ENCODE measurements around the gene IRF2BPL. TPM values are rescaled to one million over a fixed set of nuclear protein-coding genes. Genes with fewer than 3 reads are reported as not detected.

The IRF2BPL gene
- total RNA-seq, 2 experiments from 2014 or later: 23.7 to 25.8 TPM

DNA sequence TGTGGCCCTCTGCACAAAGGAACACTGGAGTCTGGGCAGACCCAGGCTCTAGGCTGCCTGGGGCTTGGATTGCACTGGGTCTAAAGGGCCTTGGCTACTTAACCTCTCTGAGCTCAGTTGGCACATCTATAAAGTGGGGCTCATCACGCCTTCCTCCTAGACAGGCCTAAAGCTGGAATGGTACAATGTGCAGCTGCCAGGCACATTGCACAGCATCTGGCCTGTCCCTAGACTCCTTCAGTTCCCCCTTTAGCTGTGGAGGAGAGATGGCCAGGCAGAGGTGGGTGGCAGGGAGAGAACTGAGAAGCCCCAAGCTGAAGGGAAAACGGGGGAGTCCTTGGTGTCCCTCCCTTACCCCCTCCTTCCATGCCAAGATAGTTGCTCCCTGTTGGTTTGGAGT is 10.8 kb downstream of the IRF2BPL start:
- no peaks in the 10 kb centered on the region for H3K9me2 ChIP-seq (ENCODE audit: insufficient read depth, low read length)
- H2AFZ ChIP-seq (ENCODE audit: low read length): no peak overlapping the region
- peaks cover 8% of the 10 kb centered on the region for H3K4me1 ChIP-seq (ENCODE audit: insufficient read depth, low read length, poor library complexity, severe bottlenecking)
- no peaks in the 10 kb centered on the region for H3K9me3 ChIP-seq (ENCODE audit: low read length)
- no peaks in the 10 kb centered on the region for H3K79me2 ChIP-seq (ENCODE audit: insufficient read depth, low read depth, low read length)
- CTCF ChIA-PET (ENCODE audit: unreplicated experiment): interaction anchor here (0.6 to 0.9 kb wide), 2 partner anchors 53 to 56 kb away, joined by 3 to 4 read pairs; no protein-coding TSS in a partner anchor
- DNase-seq (ENCODE audit: low spot score): no peak
- H3K36me3 ChIP-seq (ENCODE audit: insufficient read depth, low read length): no peaks in the 10 kb centered on the region
- no TSS peak for BruUV-seq (replicated peaks)
- intact Hi-C loops (cut with micrococcal nuclease; ENCODE audit: unreplicated experiment): no loop called here
- H3K4me3 ChIP-seq (ENCODE audit: low read depth, low read length, poor library complexity, severe bottlenecking): no peak overlapping the region
- no peak overlapping the region for H3K27ac ChIP-seq (ENCODE audit: low read depth, low read length, poor library complexity, severe bottlenecking)
- H3K4me2 ChIP-seq (ENCODE audit: low read length): no peak overlapping the region
- POLR2A ChIA-PET: no interaction called here
- no peaks in the 10 kb centered on the region for H4K20me1 ChIP-seq (ENCODE audit: insufficient read depth, low read length)
- TF ChIP-seq, protein P1, sequence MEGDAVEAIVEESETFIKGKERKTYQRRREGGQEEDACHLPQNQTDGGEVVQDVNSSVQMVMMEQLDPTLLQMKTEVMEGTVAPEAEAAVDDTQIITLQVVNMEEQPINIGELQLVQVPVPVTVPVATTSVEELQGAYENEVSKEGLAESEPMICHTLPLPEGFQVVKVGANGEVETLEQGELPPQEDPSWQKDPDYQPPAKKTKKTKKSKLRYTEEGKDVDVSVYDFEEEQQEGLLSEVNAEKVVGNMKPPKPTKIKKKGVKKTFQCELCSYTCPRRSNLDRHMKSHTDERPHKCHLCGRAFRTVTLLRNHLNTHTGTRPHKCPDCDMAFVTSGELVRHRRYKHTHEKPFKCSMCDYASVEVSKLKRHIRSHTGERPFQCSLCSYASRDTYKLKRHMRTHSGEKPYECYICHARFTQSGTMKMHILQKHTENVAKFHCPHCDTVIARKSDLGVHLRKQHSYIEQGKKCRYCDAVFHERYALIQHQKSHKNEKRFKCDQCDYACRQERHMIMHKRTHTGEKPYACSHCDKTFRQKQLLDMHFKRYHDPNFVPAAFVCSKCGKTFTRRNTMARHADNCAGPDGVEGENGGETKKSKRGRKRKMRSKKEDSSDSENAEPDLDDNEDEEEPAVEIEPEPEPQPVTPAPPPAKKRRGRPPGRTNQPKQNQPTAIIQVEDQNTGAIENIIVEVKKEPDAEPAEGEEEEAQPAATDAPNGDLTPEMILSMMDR (conservative IDR thresholded peaks at IDR 0.05; ENCODE audit: low read length): no peak
- TF ChIP-seq EZH2phosphoT487 (IDR thresholded peaks at IDR 0.05; ENCODE audit: borderline replicate concordance, low read depth, low read length): no peak

GRCh38 chr14:77014734-77015133 is 13.8 kb downstream of the IRF2BPL start:
- Histone ChIP-seq H3K4me2 (ENCODE audit: low read length) (no peak overlapping the region), H3K79me2 (ENCODE audit: insufficient read depth, low read depth, low read length) (no peaks in the 10 kb centered on the region), H3K27ac (ENCODE audit: low read depth, low read length, poor library complexity, severe bottlenecking) (no peak overlapping the region), H3K9me2 (ENCODE audit: insufficient read depth, low read length) (no peaks in the 10 kb centered on the region), H3K36me3 (ENCODE audit: insufficient read depth, low read length) (no peaks in the 10 kb centered on the region), H3K4me1 (ENCODE audit: insufficient read depth, low read length, poor library complexity, severe bottlenecking) (no peaks in the 10 kb centered on the region), H3K9me3 (ENCODE audit: low read length) (no peaks in the 10 kb centered on the region), H3K4me3 (ENCODE audit: low read depth, low read length, poor library complexity, severe bottlenecking) (no peak overlapping the region), H2AFZ (ENCODE audit: low read length) (no peak overlapping the region), H4K20me1 (ENCODE audit: insufficient read depth, low read length) (no peaks in the 10 kb centered on the region)
- TF ChIP-seq, protein P1 (conservative IDR thresholded peaks at IDR 0.05; ENCODE audit: low read length): no peak
- no peak for TF ChIP-seq EZH2phosphoT487 (IDR thresholded peaks at IDR 0.05; ENCODE audit: borderline replicate concordance, low read depth, low read length)
- CTCF ChIA-PET (ENCODE audit: unreplicated experiment): no interaction called here
- no peak for DNase-seq (ENCODE audit: low spot score)
- BruUV-seq (replicated peaks): no TSS peak
- intact Hi-C loops (cut with micrococcal nuclease; ENCODE audit: unreplicated experiment): no loop called here
- POLR2A ChIA-PET: no interaction called here

DNA sequence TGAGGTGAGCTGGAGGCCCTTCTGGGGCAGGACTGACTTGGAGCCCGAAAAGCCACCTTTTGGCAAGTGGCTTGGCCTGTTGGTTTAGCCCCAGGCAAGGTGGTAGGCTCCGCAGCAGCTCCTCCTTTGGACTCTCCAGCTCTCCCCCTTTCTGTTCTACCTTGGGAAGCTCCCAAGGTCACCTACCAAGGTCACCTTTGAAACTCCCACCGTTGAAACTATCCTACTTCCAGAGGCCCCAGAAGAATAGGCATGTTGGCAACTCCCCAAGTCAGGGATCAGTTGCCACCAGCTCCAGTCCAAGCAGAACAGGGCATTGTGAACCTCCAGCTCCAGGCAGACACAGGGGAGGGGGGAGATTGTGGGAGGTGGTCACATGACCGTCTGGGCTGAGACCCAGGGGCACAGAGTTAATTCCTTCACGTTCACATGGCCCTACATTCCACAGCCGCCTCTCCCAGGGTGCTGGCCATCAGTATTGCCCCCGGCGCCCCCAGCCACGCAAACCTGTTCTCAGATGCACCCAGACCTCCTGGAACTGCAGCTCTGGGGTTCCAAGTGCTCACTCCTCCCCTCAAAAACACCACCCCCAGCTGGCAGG is 14.4 kb downstream of the IRF2BPL start:
- no peaks in the 10 kb centered on the region for H3K36me3 ChIP-seq (ENCODE audit: insufficient read depth, low read length)
- no peak overlapping the region for H2AFZ ChIP-seq (ENCODE audit: low read length)
- H4K20me1 ChIP-seq (ENCODE audit: insufficient read depth, low read length): no peaks in the 10 kb centered on the region
- no peaks in the 10 kb centered on the region for H3K9me3 ChIP-seq (ENCODE audit: low read length)
- no peaks in the 10 kb centered on the region for H3K9me2 ChIP-seq (ENCODE audit: insufficient read depth, low read length)
- no peaks in the 10 kb centered on the region for H3K4me1 ChIP-seq (ENCODE audit: insufficient read depth, low read length, poor library complexity, severe bottlenecking)
- CTCF ChIA-PET (ENCODE audit: unreplicated experiment): no interaction called here
- no peak overlapping the region for H3K4me3 ChIP-seq (ENCODE audit: low read depth, low read length, poor library complexity, severe bottlenecking)
- no peak overlapping the region for H3K27ac ChIP-seq (ENCODE audit: low read depth, low read length, poor library complexity, severe bottlenecking)
- intact Hi-C loops (cut with micrococcal nuclease; ENCODE audit: unreplicated experiment): no loop called here
- no peak for TF ChIP-seq EZH2phosphoT487 (IDR thresholded peaks at IDR 0.05; ENCODE audit: borderline replicate concordance, low read depth, low read length)
- TF ChIP-seq, protein P1 (conservative IDR thresholded peaks at IDR 0.05; ENCODE audit: low read length): no peak
- no TSS peak for BruUV-seq (replicated peaks)
- POLR2A ChIA-PET: interaction anchor here (0.6 to 0.7 kb wide), 2 partner anchors 8 to 41 kb away, joined by 3 read pairs; no protein-coding TSS in a partner anchor
- no peak overlapping the region for H3K4me2 ChIP-seq (ENCODE audit: low read length)
- no peak for DNase-seq (ENCODE audit: low spot score)
- H3K79me2 ChIP-seq (ENCODE audit: insufficient read depth, low read depth, low read length): no peaks in the 10 kb centered on the region

All from OCI-LY7 (cell line).